MM.1S (cell line): ENCODE measurements around the gene CLRN3.

Experiments used
- EZH2 ChIP-seq: fragments of 300-600 bp; sonication (generic); optimal IDR thresholded peaks from 2 replicates; pipeline ENCODE3; 2017; ENCODE audit warnings: low read depth, mild to moderate bottlenecking, antibody characterized with exemption, low read length, mixed read lengths
- EZH2phosphoT487 ChIP-seq: fragments of 300-600 bp; sonication (generic); IDR thresholded peaks from 2 replicates; pipeline ENCODE4 v1.6.1; 2018; ENCODE audit warnings: antibody characterized with exemption, low read length
- TF ChIP-seq, protein P1 (sequence below): fragments of 300-600 bp; sonication (generic); IDR thresholded peaks from 2 replicates; pipeline ENCODE4 v1.5.1; 2016; ENCODE audit warnings: antibody characterized with exemption, low read length, mixed read lengths

DNA sequence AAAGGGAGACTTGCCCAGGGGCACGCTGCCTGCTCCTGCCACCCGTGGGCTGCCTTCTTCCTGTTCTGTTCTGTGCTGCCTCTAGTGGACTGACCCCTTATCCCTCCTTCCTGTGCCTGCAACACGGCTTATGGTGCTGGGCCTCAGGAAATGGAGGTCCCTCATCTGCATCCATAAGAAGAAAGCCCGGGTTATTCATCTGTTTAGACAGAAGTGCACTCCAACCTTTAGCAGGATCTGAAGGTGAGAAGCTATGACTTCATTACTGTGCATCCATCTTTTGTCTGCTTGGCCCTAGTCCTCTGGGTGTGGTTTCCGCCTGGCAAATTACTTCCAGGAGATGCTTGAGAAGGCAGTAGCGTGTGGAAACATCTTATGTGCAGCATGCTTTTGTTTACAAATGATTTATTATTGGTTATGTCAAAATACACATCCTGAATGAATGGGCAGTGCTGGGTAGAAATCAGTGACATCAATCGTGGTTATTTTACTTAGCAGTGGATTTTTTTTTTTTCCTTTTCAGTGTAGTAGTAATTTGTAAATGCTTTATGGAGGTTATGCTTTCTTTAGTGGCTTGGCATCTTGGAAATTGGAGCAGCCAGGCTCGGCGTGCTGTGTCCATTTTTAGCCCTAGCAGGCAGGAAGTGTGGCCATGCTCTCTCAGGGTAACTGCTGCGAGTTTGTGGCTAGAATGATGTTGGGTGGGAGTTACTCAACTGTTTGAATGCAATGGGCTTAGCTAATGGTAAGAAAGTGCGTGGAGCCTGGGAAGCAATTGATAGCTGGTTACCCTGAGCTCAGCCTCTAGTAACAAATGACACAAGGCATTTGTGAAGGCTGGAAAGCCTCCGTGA is 26.9 kb upstream of the CLRN3 start:
- TF ChIP-seq, protein P1, sequence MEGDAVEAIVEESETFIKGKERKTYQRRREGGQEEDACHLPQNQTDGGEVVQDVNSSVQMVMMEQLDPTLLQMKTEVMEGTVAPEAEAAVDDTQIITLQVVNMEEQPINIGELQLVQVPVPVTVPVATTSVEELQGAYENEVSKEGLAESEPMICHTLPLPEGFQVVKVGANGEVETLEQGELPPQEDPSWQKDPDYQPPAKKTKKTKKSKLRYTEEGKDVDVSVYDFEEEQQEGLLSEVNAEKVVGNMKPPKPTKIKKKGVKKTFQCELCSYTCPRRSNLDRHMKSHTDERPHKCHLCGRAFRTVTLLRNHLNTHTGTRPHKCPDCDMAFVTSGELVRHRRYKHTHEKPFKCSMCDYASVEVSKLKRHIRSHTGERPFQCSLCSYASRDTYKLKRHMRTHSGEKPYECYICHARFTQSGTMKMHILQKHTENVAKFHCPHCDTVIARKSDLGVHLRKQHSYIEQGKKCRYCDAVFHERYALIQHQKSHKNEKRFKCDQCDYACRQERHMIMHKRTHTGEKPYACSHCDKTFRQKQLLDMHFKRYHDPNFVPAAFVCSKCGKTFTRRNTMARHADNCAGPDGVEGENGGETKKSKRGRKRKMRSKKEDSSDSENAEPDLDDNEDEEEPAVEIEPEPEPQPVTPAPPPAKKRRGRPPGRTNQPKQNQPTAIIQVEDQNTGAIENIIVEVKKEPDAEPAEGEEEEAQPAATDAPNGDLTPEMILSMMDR, result 0 out of 2 replicates have a peak, but pooled peaks have one; percentile 5
- no peak for TF ChIP-seq EZH2
- no peak for TF ChIP-seq EZH2phosphoT487
